ENCODE data around the gene NFKBIB. TPM values are rescaled to one million over a fixed set of nuclear protein-coding genes. Genes with fewer than 3 reads are reported as not detected.
A peak's percentile ranks its signal among the peaks of the same experiment; 100 is the strongest.

NFKBIB gene
- total RNA-seq, 1 donor from 2014 or later = 23.1 TPM

DNA sequence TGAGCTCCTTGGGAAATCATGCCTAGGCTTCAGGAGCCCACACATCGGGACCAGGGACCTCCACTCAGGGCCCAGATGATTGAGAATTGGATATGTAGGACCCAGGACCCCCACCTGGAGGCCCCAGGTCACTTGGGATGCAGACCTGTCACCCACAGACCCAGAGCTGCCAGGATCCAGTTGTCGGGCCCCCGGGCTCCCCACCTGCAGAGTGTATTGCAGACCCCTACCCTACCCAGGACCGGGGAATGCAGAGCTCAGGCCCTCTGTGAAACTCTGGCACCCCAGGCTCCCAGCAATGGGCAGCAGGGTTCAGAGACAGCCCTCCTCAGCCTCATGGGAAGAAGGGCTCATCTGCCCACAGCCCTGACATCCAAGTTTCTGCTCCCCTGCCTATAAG is 5.9 kb downstream of the NFKBIB start:
- Histone ChIP-seq H3K27ac (no peak overlapping the region), H3K9me3 (no peaks in the 10 kb centered on the region), H3K27me3 (ENCODE audit: low read depth) (no peaks in the 10 kb centered on the region), H3K36me3 (peaks cover 51% of the 10 kb centered on the region), H3K4me3 (no peak overlapping the region), H3K4me1 (peaks cover 9% of the 10 kb centered on the region)
- ATAC-seq = no peak
- no peak for DNase-seq
- intact Hi-C loops (cut with DNase I) = no loop called here
- TF ChIP-seq, protein P1, sequence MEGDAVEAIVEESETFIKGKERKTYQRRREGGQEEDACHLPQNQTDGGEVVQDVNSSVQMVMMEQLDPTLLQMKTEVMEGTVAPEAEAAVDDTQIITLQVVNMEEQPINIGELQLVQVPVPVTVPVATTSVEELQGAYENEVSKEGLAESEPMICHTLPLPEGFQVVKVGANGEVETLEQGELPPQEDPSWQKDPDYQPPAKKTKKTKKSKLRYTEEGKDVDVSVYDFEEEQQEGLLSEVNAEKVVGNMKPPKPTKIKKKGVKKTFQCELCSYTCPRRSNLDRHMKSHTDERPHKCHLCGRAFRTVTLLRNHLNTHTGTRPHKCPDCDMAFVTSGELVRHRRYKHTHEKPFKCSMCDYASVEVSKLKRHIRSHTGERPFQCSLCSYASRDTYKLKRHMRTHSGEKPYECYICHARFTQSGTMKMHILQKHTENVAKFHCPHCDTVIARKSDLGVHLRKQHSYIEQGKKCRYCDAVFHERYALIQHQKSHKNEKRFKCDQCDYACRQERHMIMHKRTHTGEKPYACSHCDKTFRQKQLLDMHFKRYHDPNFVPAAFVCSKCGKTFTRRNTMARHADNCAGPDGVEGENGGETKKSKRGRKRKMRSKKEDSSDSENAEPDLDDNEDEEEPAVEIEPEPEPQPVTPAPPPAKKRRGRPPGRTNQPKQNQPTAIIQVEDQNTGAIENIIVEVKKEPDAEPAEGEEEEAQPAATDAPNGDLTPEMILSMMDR (IDR thresholded peaks at IDR 0.05) = no peak

GRCh38 chr19:38907227-38907626 is 7.5 kb downstream of the NFKBIB start:
- H3K4me3 ChIP-seq = no peak overlapping the region
- peaks cover 12% of the 10 kb centered on the region for H3K27me3 ChIP-seq (ENCODE audit: low read depth)
- no peaks in the 10 kb centered on the region for H3K9me3 ChIP-seq
- TF ChIP-seq, protein P1 (IDR thresholded peaks at IDR 0.05) = no peak
- peak in 1 of 2 donors; percentile 7 for ATAC-seq
- H3K27ac ChIP-seq = no peak overlapping the region
- DNase-seq = no peak
- no peaks in the 10 kb centered on the region for H3K4me1 ChIP-seq
- H3K36me3 ChIP-seq = peaks cover 51% of the 10 kb centered on the region
- intact Hi-C loops (cut with DNase I) = no loop called here

- Histone ChIP-seq H3K27ac (no peak overlapping the region), H3K4me1 (no peaks in the 10 kb centered on the region), H3K4me3 (no peak overlapping the region), H3K9me3 (no peaks in the 10 kb centered on the region), H3K27me3 (ENCODE audit: low read depth) (peaks cover 13% of the 10 kb centered on the region), H3K36me3 (peaks cover 51% of the 10 kb centered on the region)
- DNase-seq = no peak
- no peak for ATAC-seq
- TF ChIP-seq, protein P1 (IDR thresholded peaks at IDR 0.05) = no peak
- intact Hi-C loops (cut with DNase I) = no loop called here
These were observed 7.9 kb downstream of the NFKBIB start for GRCh38 chr19:38907670-38908069.

DNA sequence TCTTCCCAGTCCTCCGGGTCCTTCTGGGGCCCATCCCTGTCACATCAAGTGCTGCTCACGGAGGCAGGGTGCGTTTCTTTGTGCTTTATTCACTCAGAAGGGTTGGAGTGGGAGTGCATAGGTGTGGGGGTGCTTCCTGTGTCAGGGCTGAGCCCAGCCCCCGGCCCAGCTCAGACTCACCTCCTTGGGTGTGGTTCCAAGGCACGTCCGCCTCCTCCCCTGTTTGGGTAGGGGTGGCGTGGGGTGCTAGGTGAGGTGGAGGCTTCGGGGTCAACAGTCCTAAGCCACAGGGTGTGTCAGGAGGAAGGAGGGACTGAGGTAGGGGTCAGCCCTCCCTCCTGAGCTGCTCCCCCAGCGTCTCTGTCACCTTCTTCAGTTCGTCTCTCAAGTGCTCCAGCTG is 9.1 kb downstream of the NFKBIB start:
- Histone ChIP-seq H3K9me3 (no peaks in the 10 kb centered on the region), H3K27ac (no peak overlapping the region), H3K4me3 (no peak overlapping the region), H3K36me3 (peaks cover 51% of the 10 kb centered on the region), H3K27me3 (ENCODE audit: low read depth) (peaks cover 13% of the 10 kb centered on the region), H3K4me1 (no peaks in the 10 kb centered on the region)
- intact Hi-C loops (cut with DNase I) = no loop called here
- DNase-seq = no peak
- ATAC-seq = no peak
- TF ChIP-seq, protein P1 (IDR thresholded peaks at IDR 0.05) = no peak

GRCh38 chr19:38910488-38910887 is 10.7 kb downstream of the NFKBIB start:
- Histone ChIP-seq H3K4me3 (no peak overlapping the region), H3K27ac (no peak overlapping the region), H3K27me3 (ENCODE audit: low read depth) (peaks cover 13% of the 10 kb centered on the region), H3K36me3 (peaks cover 36% of the 10 kb centered on the region), H3K4me1 (no peaks in the 10 kb centered on the region), H3K9me3 (no peaks in the 10 kb centered on the region)
- no peak for ATAC-seq
- TF ChIP-seq, protein P1 (IDR thresholded peaks at IDR 0.05) = no peak
- DNase-seq = no peak
- intact Hi-C loops (cut with DNase I) = no loop called here

All from lower lobe of right lung (tissue), 2 donors.